DOHH2 (cell line): ENCODE results near the gene KLF2.

ENCODE experiments used
- EZH2phosphoT487 ChIP-seq: fragments of 200-600 bp; sonication (generic); IDR thresholded peaks from 2 replicates; pipeline ENCODE4 v1.6.1; 2017; ENCODE audit warnings: borderline replicate concordance, mild to moderate bottlenecking, antibody characterized with exemption, low read length, moderate library complexity, mixed read lengths
- TF ChIP-seq, protein P1 (sequence below): fragments of 200-600 bp; sonication (generic); IDR thresholded peaks from one replicate; pipeline ENCODE4 v1.5.1; 2014; ENCODE audit warnings: antibody characterized with exemption, mild to moderate bottlenecking, low read depth, low read length; ENCODE audit not compliant: poor library complexity, severe bottlenecking

DNA sequence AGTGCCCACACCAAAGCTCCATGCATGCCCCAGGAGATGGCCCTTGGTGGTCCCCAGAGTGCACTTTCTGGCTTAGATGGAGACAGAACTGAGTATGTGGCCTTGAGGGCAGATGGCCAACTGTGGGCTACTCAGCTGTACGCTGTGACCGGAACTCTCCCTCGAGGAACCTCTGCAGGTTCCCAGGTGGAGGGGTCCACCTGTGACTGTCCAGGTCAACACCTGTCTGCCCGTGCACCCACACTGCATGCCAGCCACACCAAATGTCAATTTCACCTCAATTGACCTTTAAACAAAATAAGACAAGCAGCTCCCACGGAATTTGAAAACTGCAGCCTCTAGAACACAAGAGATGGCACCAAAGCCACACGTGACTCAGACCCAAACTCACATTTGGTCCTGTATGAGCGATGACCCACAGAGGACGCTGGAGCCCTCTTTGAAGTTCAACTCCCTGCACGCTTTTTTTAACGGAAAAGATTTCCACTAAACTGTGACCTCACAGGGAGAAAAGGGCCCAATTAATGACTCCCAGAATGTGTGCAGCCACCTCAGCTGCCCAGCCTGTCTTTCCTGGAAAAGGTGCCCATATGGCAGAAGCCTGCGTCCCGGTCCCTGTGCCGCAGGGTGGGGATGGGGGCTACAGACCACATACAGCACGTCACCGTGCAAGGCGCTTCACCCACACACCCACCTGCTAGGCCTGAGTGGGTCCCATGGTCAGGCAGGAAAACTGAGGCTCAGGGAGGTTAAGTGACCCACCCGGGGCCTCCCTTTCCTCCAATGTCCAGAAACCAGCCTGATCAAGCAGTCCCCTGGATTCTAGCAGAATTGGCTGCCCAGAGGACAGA, 47.7 kb downstream of the KLF2 start:
- TF ChIP-seq, protein P1, sequence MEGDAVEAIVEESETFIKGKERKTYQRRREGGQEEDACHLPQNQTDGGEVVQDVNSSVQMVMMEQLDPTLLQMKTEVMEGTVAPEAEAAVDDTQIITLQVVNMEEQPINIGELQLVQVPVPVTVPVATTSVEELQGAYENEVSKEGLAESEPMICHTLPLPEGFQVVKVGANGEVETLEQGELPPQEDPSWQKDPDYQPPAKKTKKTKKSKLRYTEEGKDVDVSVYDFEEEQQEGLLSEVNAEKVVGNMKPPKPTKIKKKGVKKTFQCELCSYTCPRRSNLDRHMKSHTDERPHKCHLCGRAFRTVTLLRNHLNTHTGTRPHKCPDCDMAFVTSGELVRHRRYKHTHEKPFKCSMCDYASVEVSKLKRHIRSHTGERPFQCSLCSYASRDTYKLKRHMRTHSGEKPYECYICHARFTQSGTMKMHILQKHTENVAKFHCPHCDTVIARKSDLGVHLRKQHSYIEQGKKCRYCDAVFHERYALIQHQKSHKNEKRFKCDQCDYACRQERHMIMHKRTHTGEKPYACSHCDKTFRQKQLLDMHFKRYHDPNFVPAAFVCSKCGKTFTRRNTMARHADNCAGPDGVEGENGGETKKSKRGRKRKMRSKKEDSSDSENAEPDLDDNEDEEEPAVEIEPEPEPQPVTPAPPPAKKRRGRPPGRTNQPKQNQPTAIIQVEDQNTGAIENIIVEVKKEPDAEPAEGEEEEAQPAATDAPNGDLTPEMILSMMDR, result no peak
- no peak for TF ChIP-seq EZH2phosphoT487
